Fibroblast of villous mesenchyme (primary cell): ENCODE results near the gene DERA. TPM values are rescaled to one million over a fixed set of nuclear protein-coding genes. Genes with fewer than 3 reads are reported as not detected.

Source experiments
- DNase-seq: peaks from one replicate; pipeline ENCODE4 v3.0.0-alpha.2; 2010; ENCODE audit warnings: low read depth
- H3K4me3 ChIP-seq: 2 replicates; pipeline ENCODE4 v1.5.1; 2011; ENCODE audit warnings: low read depth, mild to moderate bottlenecking, low read length
- CTCF ChIP-seq: IDR thresholded peaks from 2 replicates; pipeline ENCODE4 v1.5.1; 2012; ENCODE audit warnings: low read depth, mild to moderate bottlenecking, low read length; ENCODE audit not compliant: insufficient read depth
- total RNA-seq: library from RNA; depleted of rRNA; stranded (reverse); fragments of >200 nt; gene quantifications from 2 replicates; pipeline ENCODE4 v1.2.3, GENCODE V29; 2012

DERA gene
- total RNA-seq: 46.2 and 53.1 TPM in 2 replicates

DNA sequence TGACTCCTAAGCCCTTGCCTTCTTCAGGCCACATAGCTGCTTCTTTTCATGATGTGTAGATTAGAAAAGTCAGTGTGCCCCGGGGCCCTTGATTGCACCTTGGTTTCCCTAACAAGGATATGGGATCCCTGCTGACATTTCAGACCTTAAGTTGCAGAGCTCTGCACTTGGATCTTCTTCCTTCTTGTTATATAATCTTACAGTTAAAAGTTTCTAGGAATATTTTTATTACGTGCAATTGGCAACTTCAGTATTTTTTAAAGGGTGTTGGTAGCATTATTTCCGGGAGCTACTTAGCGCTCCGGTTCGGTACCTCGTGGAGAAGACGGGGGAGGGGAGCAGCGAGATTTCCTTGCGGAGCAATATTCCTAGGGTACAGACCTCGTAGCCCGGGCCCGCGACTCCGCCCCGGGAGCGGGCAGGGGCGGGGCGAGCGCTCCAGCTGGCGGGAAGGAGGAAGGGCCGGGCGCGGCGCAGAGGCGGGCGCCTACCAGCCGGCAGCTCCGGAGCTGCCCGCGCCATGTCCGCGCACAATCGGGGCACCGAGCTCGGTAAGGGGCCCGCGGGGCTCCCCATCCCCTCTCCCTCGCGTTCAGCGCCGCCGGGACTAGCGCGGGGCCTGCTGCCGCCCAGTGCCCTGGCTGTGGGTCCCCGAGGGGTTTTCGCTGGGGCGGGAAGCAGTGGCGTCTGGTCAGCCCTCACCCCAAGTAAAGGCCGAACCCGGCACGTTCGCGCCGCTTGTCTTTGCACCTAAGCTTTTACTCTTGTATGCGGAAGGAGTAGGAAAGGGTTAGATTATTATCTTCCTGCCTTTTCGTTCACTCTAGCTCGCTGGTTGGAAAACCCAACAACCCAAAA is at the start of gene DERA:
TSS of gene DERA (plus strand) at position 469 of the 858 bp plus-strand sequence. CDS start at position 521, 52 bp downstream.
- DNase-seq: peak; percentile 73
- TF ChIP-seq CTCF: no peak
- H3K4me3 ChIP-seq: peak within 1 kb of the TSS; percentile 83

DNA sequence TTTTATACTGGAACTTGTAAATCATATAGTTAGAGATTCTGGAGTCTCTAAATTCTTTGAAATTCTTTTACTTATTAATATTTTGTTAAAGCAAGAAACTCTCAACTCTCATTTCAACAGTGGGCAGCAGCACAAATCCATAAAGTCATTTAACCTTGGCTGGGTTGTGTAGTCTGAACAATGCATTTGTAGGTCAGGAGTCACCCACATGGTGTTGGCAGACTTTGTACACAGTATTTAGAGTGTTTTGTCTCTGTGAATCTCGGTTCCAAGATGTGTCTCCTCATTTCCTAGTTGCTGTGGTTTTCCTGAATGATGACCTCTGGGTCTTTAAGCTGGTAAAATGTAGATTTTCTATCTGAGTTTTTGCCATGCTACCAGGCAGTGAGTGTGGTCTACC is 49.7 kb upstream of the DERA start:
- H3K4me3 ChIP-seq: no peak overlapping the region
- DNase-seq: no peak
- no peak for TF ChIP-seq CTCF

GRCh38 chr12:15862840-15863239 is 48.3 kb upstream of the DERA start:
- DNase-seq: no peak
- no peak overlapping the region for H3K4me3 ChIP-seq
- no peak for TF ChIP-seq CTCF

GRCh38 chr12:15863372-15863771 is 47.8 kb upstream of the DERA start:
- peak; percentile 63 for DNase-seq
- H3K4me3 ChIP-seq: no peak overlapping the region
- TF ChIP-seq CTCF: no peak

DNA sequence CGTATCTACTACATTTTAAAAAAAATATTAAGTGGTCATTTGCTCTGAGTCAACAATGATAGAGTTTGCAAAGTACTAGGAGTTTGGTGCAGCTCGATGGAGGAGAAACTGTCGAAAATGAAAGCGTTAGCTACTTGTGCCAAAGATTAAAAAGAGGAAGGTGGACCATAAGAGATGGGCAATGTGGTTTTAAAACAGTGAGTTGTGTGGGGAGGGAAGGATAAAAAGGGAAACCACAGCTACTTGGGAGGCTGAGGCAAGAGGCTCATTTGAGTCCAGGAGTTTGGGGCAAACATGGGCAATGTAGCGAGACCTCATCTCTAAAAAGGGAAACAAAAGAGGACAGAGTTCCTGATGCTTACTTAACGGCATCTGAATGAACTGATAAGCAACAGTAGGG is 47.1 kb upstream of the DERA start:
- no peak for TF ChIP-seq CTCF
- no peak for DNase-seq
- no peak overlapping the region for H3K4me3 ChIP-seq

- no peak overlapping the region for H3K4me3 ChIP-seq
- peak; percentile 46 for DNase-seq
- no peak for TF ChIP-seq CTCF
Measured at GRCh38 chr12:15868186-15868585, 42.9 kb upstream of the DERA start.
